Smooth muscle cell of the pulmonary artery (primary cell): ENCODE measurements around the gene RANBP17. TPM values are rescaled to one million over a fixed set of nuclear protein-coding genes. Genes with fewer than 3 reads are reported as not detected.

Experiments
- total RNA-seq: library from RNA; depleted of rRNA; stranded (reverse); fragments of >200 nt; gene quantifications from 2 replicates; pipeline ENCODE4 v1.2.3, GENCODE V29; 2014

The RANBP17 gene
- 8.7 and 12.5 TPM in 2 replicates for total RNA-seq

GRCh38 chr5:170861917-170862766 is at the start of gene RANBP17:
RANBP17 (plus strand) TSS chr5:170862018.

GRCh38 chr5:171308453-171309275 is 446.8 kb downstream of the RANBP17 start, which contains the start of gene TLX3:
TLX3 (plus strand) TSS chr5:171309248; CDS start chr5:171309366, 118 bp downstream.

Other genes starting within 250 kb of the RANBP17 start
- not detected in 2 replicates for gene GABRP, start 78.3 kb upstream of the RANBP17 start, total RNA-seq